Naive thymus-derived CD4-positive, alpha-beta T cell (primary cell): ENCODE data around the gene PDGFRB. TPM values are rescaled to one million over a fixed set of nuclear protein-coding genes. Genes with fewer than 3 reads are reported as not detected.

Experiments
- ATAC-seq: fragments of 150-1000 bp; cut with Tn5 transposase; 2 replicates; pipeline ENCODE4 v1.10.0; 2021; ENCODE audit warnings: mild to moderate bottlenecking, moderate library complexity
- CTCF ChIA-PET: fragments of 350-600 bp; sonication (Branson Sonifier 250); formaldehyde crosslinking; loops from one replicate; lab custom pipeline; 2021; ENCODE audit warnings: antibody characterized with exemption; lab: Charles Lee
- POLR2A ChIA-PET: fragments of 350-600 bp; sonication (Branson Sonifier 250); formaldehyde crosslinking; loops from one replicate; lab custom pipeline; 2021; ENCODE audit warnings: antibody characterized with exemption, inconsistent platforms; lab: Charles Lee
- DNase-seq, 9 donors: peaks; one replicate each; pipeline versions ENCODE4 v3.0.0 to v3.0.0-alpha.2; 2020 to 2022; ENCODE audit warnings: mixed read lengths in 1 of 9
- H3K27ac ChIP-seq: one replicate; pipeline ENCODE4 v1.7.0; 2013; ENCODE audit warnings: mild to moderate bottlenecking, low read depth, low read length, moderate library complexity
- H3K27me3 ChIP-seq, 2 donors: one replicate each; pipeline ENCODE4 v1.7.0; 2013; ENCODE audit warnings: low read length in 2 of 2, mild to moderate bottlenecking in 2 of 2, moderate library complexity in 2 of 2; ENCODE audit not compliant: control insufficient read depth in 2 of 2, insufficient read depth in 2 of 2
- H3K36me3 ChIP-seq, 3 experiments: 1 replicate in 2 of 3; 2 replicates in 1 of 3; pipeline ENCODE4 v1.7.0; 2013; ENCODE audit warnings: low read length in 3 of 3, mild to moderate bottlenecking in 3 of 3, moderate library complexity in 1 of 3; ENCODE audit not compliant: insufficient read depth in 3 of 3, control insufficient read depth in 2 of 3
- H3K4me1 ChIP-seq, 2 donors: one replicate each; pipeline ENCODE4 v1.7.0; 2013; ENCODE audit warnings: low read length in 2 of 2, mild to moderate bottlenecking in 2 of 2, moderate library complexity in 1 of 2; ENCODE audit not compliant: control insufficient read depth in 2 of 2, insufficient read depth in 2 of 2
- H3K4me3 ChIP-seq: 2 replicates; pipeline ENCODE4 v1.7.0; 2013; ENCODE audit warnings: mild to moderate bottlenecking, low read length
- H3K9me3 ChIP-seq, 3 experiments: 1 replicate in 2 of 3; 2 replicates in 1 of 3; pipeline ENCODE4 v1.7.0; 2013; ENCODE audit warnings: low read length in 3 of 3; ENCODE audit not compliant: control insufficient read depth in 2 of 3
- H3K27ac Mint-ChIP-seq, 9 donors: one replicate each; pipeline ENCODE4 v1.8.0; 2020 to 2022; ENCODE audit warnings: mixed read lengths in 9 of 9, mild to moderate bottlenecking in 8 of 9, moderate library complexity in 5 of 9, inconsistent platforms in 2 of 9
- H3K27me3 Mint-ChIP-seq, 5 donors: one replicate each; pipeline ENCODE4 v1.8.0; 2021 to 2022; ENCODE audit warnings: mixed read lengths in 5 of 5, mild to moderate bottlenecking in 1 of 5
- H3K36me3 Mint-ChIP-seq, 5 donors: one replicate each; pipeline ENCODE4 v1.8.0; 2020 to 2022; ENCODE audit warnings: mixed read lengths in 5 of 5, mild to moderate bottlenecking in 3 of 5, inconsistent platforms in 1 of 5
- H3K4me1 Mint-ChIP-seq, 7 donors: one replicate each; pipeline ENCODE4 v1.8.0; 2020 to 2022; ENCODE audit warnings: mixed read lengths in 7 of 7, mild to moderate bottlenecking in 3 of 7, inconsistent platforms in 1 of 7
- H3K4me3 Mint-ChIP-seq, 10 donors: one replicate each; pipeline ENCODE4 v1.8.0; 2020 to 2022; ENCODE audit warnings: mild to moderate bottlenecking in 10 of 10, mixed read lengths in 10 of 10, moderate library complexity in 6 of 10, inconsistent platforms in 2 of 10
- H3K9me3 Mint-ChIP-seq, 11 donors: one replicate each; pipeline ENCODE4 v1.8.0; 2020 to 2022; ENCODE audit warnings: mixed read lengths in 11 of 11, mild to moderate bottlenecking in 4 of 11, inconsistent platforms in 1 of 11, moderate library complexity in 1 of 11
- intact Hi-C, 2 donors: fragments of 100-400 bp; cut with micrococcal nuclease; formaldehyde crosslinking; loops; one replicate each; pipeline ENCODE4 v1.15.1; 2023
- polyA plus RNA-seq, 2 donors: library from polyadenylated mRNA; unstranded; fragments of 300-500 nt; fragmentation: Illumina TruSeq; gene quantifications; one replicate each; pipeline ENCODE4 v1.2.3, GENCODE V29; 2021
- total RNA-seq, 6 experiments: library from RNA in 5 of 6; stranded (reverse) in 5 of 6; gene quantifications; 1 replicate in 5 of 6; 2 replicates in 1 of 6; pipeline ENCODE4 v1.2.3 and lab custom pipeline; 2021 to 2026

Gene PDGFRB
- total and polyA plus RNA-seq, 7 experiments from 2014 or later = 0.37 to 8.5 (median 2.9) TPM; not detected in 3

GRCh38 chr5:150081541-150082283 is 73.9 kb downstream of the PDGFRB start:
- peaks cover 0 to 5% (median 0%) of the 10 kb centered on the region in 7 donors for H3K4me1 Mint-ChIP-seq
- H3K4me1 ChIP-seq = no peaks in the 10 kb centered on the region

GRCh38 chr5:150080696-150081435 is 74.8 kb downstream of the PDGFRB start:
- intact Hi-C loops = no loop called here
- DNase-seq = no peak

More at GRCh38 chr5:150081541-150082283, 73.9 kb downstream of the PDGFRB start:
- DNase-seq (peak in 1 of 9 donors; percentile 16), ATAC-seq (peak; percentile 77)
- ChIA-PET POLR2A (no interaction called here), CTCF (no interaction called here)
- Histone ChIP-seq H3K9me3 (no peaks in the 10 kb centered on the region), H3K36me3 (no peaks in the 10 kb centered on the region), H3K27me3 (peaks cover 0 to 3% of the 10 kb centered on the region in 2 donors), H3K27ac (no peak overlapping the region), H3K4me3 (no peak overlapping the region)
- intact Hi-C loops = no loop called here
- H3K9me3 Mint-ChIP-seq = peaks cover 0 to 3% (median 0%) of the 10 kb centered on the region in 11 donors
- no peak overlapping the region for H3K4me3 Mint-ChIP-seq
- no peak overlapping the region for H3K27ac Mint-ChIP-seq
- H3K36me3 Mint-ChIP-seq = peaks cover 0 to 3% (median 0%) of the 10 kb centered on the region in 5 donors
- peaks cover 26 to 39% (median 30%) of the 10 kb centered on the region in 5 donors for H3K27me3 Mint-ChIP-seq

GRCh38 chr5:150079909-150080461 is 75.7 kb downstream of the PDGFRB start:
- peaks cover 0 to 2% (median 0%) of the 10 kb centered on the region in 11 donors for H3K9me3 Mint-ChIP-seq
- peaks cover 0 to 3% of the 10 kb centered on the region in 2 donors for H3K27me3 ChIP-seq
- peaks cover 0 to 5% (median 0%) of the 10 kb centered on the region in 7 donors for H3K4me1 Mint-ChIP-seq
- no peak for ATAC-seq
- intact Hi-C loops = no loop called here
- CTCF ChIA-PET = no interaction called here
- no peak overlapping the region for H3K4me3 Mint-ChIP-seq
- H3K4me3 ChIP-seq = no peak overlapping the region
- DNase-seq = peak in 1 of 9 donors; percentile 12
- no peak overlapping the region for H3K27ac ChIP-seq
- no peaks in the 10 kb centered on the region for H3K36me3 Mint-ChIP-seq
- H3K27ac Mint-ChIP-seq = no peak overlapping the region
- POLR2A ChIA-PET = no interaction called here
- H3K27me3 Mint-ChIP-seq = peaks cover 17 to 27% (median 25%) of the 10 kb centered on the region in 5 donors
- no peaks in the 10 kb centered on the region for H3K9me3 ChIP-seq
- H3K36me3 ChIP-seq = no peaks in the 10 kb centered on the region
- H3K4me1 ChIP-seq = no peaks in the 10 kb centered on the region

More at GRCh38 chr5:150080696-150081435, 74.8 kb downstream of the PDGFRB start:
- no peaks in the 10 kb centered on the region for H3K36me3 ChIP-seq
- H3K27me3 Mint-ChIP-seq = peaks cover 24 to 33% (median 29%) of the 10 kb centered on the region in 5 donors
- ChIA-PET CTCF (no interaction called here), POLR2A (no interaction called here)
- no peak overlapping the region for H3K27ac Mint-ChIP-seq
- H3K4me1 Mint-ChIP-seq = peaks cover 0 to 5% (median 0%) of the 10 kb centered on the region in 7 donors
- peaks cover 0 to 3% (median 0%) of the 10 kb centered on the region in 5 donors for H3K36me3 Mint-ChIP-seq
- H3K27me3 ChIP-seq = peaks cover 0 to 3% of the 10 kb centered on the region in 2 donors
- H3K4me3 Mint-ChIP-seq = no peak overlapping the region
- H3K4me1 ChIP-seq = no peaks in the 10 kb centered on the region
- H3K4me3 ChIP-seq = no peak overlapping the region
- no peak overlapping the region for H3K27ac ChIP-seq
- ATAC-seq = no peak
- H3K9me3 Mint-ChIP-seq = peaks cover 0 to 3% (median 0%) of the 10 kb centered on the region in 11 donors
- no peaks in the 10 kb centered on the region for H3K9me3 ChIP-seq

- no peaks in the 10 kb centered on the region for H3K36me3 Mint-ChIP-seq
- ATAC-seq = no peak
- peak in 1 of 9 donors; percentile 16 for DNase-seq
- H3K27me3 ChIP-seq = peaks cover 0 to 3% of the 10 kb centered on the region in 2 donors
- POLR2A ChIA-PET = no interaction called here
- no peak overlapping the region for H3K4me3 ChIP-seq
- H3K27ac ChIP-seq = no peak overlapping the region
- H3K4me1 ChIP-seq = no peaks in the 10 kb centered on the region
- H3K36me3 ChIP-seq = no peaks in the 10 kb centered on the region
- intact Hi-C loops = no loop called here
- H3K9me3 Mint-ChIP-seq = peaks cover 0 to 2% (median 0%) of the 10 kb centered on the region in 11 donors
- H3K4me3 Mint-ChIP-seq = no peak overlapping the region
- H3K27me3 Mint-ChIP-seq = peaks cover 14 to 27% (median 25%) of the 10 kb centered on the region in 5 donors
- H3K9me3 ChIP-seq = no peaks in the 10 kb centered on the region
- H3K27ac Mint-ChIP-seq = peak overlapping the region in 1 of 9 donors; percentile 59
- H3K4me1 Mint-ChIP-seq = peaks cover 0 to 5% (median 0%) of the 10 kb centered on the region in 7 donors
- CTCF ChIA-PET = no interaction called here
Observed at GRCh38 chr5:150078802-150079689, 76.6 kb downstream of the PDGFRB start.

GRCh38 chr5:150077996-150078801 is 77.4 kb downstream of the PDGFRB start:
- intact Hi-C loops = no loop called here
- no peak overlapping the region for H3K4me3 ChIP-seq
- Mint-ChIP-seq H3K4me1 (peaks cover 0 to 5% (median 0%) of the 10 kb centered on the region in 7 donors), H3K36me3 (no peaks in the 10 kb centered on the region), H3K9me3 (no peaks in the 10 kb centered on the region), H3K27me3 (peaks cover 7 to 19% (median 17%) of the 10 kb centered on the region in 5 donors), H3K4me3 (no peak overlapping the region), H3K27ac (peak overlapping the region in 1 of 9 donors; percentile 59)
- peak in 1 of 9 donors; percentile 3 for DNase-seq
- no peaks in the 10 kb centered on the region for H3K9me3 ChIP-seq
- H3K36me3 ChIP-seq = no peaks in the 10 kb centered on the region
- no peaks in the 10 kb centered on the region for H3K4me1 ChIP-seq
- no peak for ATAC-seq
- POLR2A ChIA-PET = no interaction called here
- H3K27me3 ChIP-seq = peaks cover 0 to 3% of the 10 kb centered on the region in 2 donors
- H3K27ac ChIP-seq = no peak overlapping the region
- CTCF ChIA-PET = no interaction called here
